Prostate gland (tissue), 2 donors: ENCODE results near the gene SIPA1L3. TPM values are rescaled to one million over a fixed set of nuclear protein-coding genes. Genes with fewer than 3 reads are reported as not detected.

Source experiments
- DNase-seq: peaks from one replicate; pipeline ENCODE4 v3.0.0-alpha.2; 2019; ENCODE audit warnings: low spot score
- H3K27ac ChIP-seq, 2 donors: fragments of 200-600 bp; sonication (generic); 2 replicates each; pipeline ENCODE4 v1.5.1; 2017 to 2019
- H3K27me3 ChIP-seq: fragments of 200-600 bp; sonication (generic); replicated peaks from 2 replicates; pipeline ENCODE4 v1.5.1; 2019; ENCODE audit not compliant: insufficient read depth
- H3K36me3 ChIP-seq, 2 donors: fragments of 200-600 bp; sonication (generic); 1 replicate in 1 of 2; 2 replicates in 1 of 2; pipeline versions ENCODE4 v1.5.1 to v1.8.1; 2017 to 2019
- H3K4me1 ChIP-seq: fragments of 200-600 bp; sonication (generic); replicated peaks from 2 replicates; pipeline ENCODE4 v1.5.1; 2019
- H3K4me3 ChIP-seq, 2 donors: fragments of 200-600 bp; sonication (generic); 2 replicates each; pipeline ENCODE4 v1.5.1; 2017 to 2019
- H3K9me3 ChIP-seq: fragments of 200-600 bp; sonication (generic); 2 replicates; pipeline ENCODE4 v1.5.1; 2017
- CTCF ChIP-seq, 4 experiments: fragments of 200-600 bp in 2 of 4; fragments of 450-650 bp in 2 of 4; sonication (generic) in 2 of 4; IDR thresholded peaks; 1 replicate in 3 of 4; 2 replicates in 1 of 4; pipeline ENCODE4 v1.5.1; 2016 to 2019; ENCODE audit warnings: antibody characterized with exemption in 4 of 4, mild to moderate bottlenecking in 2 of 4, moderate library complexity in 2 of 4
- POLR2A ChIP-seq: fragments of 450-650 bp; IDR thresholded peaks from one replicate; pipeline ENCODE4 v1.6.1; 2016; ENCODE audit warnings: antibody characterized with exemption, mild to moderate bottlenecking
- POLR2AphosphoS5 ChIP-seq: sonication (generic); formaldehyde crosslinking; IDR thresholded peaks from one replicate; pipeline ENCODE4 v1.6.1; 2017; ENCODE audit warnings: antibody characterized with exemption
- WGBS: methylation state at CpG from one replicate; pipeline ENCODE4 v1.1.5; 2018; 5-methylcytosine and 5-hydroxymethylcytosine counted together
- intact Hi-C: fragments of 100-400 bp; cut with DNase I; formaldehyde crosslinking; loops from one replicate; pipeline ENCODE4 v1.14.2; 2022
- total RNA-seq, 2 donors: library from RNA; depleted of rRNA; stranded (reverse); fragments of >200 nt; gene quantifications; one replicate each; pipeline ENCODE4 v1.1.0, GENCODE V29; 2016

SIPA1L3 gene
- total RNA-seq, 2 donors from 2014 or later, result 48.8 to 63.5 TPM

- Histone ChIP-seq H3K4me1 (no peaks in the 10 kb centered on the region), H3K36me3 (no peaks in the 10 kb centered on the region), H3K4me3 (peak overlapping the region in 1 of 2 donors; percentile 7), H3K27me3 (peaks cover 6% of the 10 kb centered on the region), H3K9me3 (no peaks in the 10 kb centered on the region), H3K27ac (peak overlapping the region; percentile 56 to 58)
- TF ChIP-seq CTCF (IDR thresholded peaks at IDR 0.05) (no peak), POLR2AphosphoS5 (peak; percentile 66)
- DNase-seq, result peak; percentile 30
- intact Hi-C loops, result no loop called here
- 1% methylated on average over 30 of the region's 30 CpGs for WGBS
Observed at GRCh38 chr19:38209671-38210457, 302.9 kb downstream of the SIPA1L3 start.

GRCh38 chr19:38210458-38210987, 303.5 kb downstream of the SIPA1L3 start:
- DNase-seq, result no peak
- H3K4me3 ChIP-seq, result no peak overlapping the region
- H3K27me3 ChIP-seq, result peaks cover 6% of the 10 kb centered on the region
- no peaks in the 10 kb centered on the region for H3K9me3 ChIP-seq
- no peaks in the 10 kb centered on the region for H3K4me1 ChIP-seq
- TF ChIP-seq POLR2AphosphoS5, result no peak
- no peak for TF ChIP-seq CTCF (IDR thresholded peaks at IDR 0.05)
- TF ChIP-seq POLR2A, result no peak
- intact Hi-C loops, result no loop called here
- H3K36me3 ChIP-seq, result no peaks in the 10 kb centered on the region
- WGBS, result 6% methylated on average over 19 of the region's 24 CpGs
- H3K27ac ChIP-seq, result peak overlapping the region; percentile 56 to 58

- no peaks in the 10 kb centered on the region for H3K9me3 ChIP-seq
- 6% methylated on average over 23 of the region's 27 CpGs for WGBS
- TF ChIP-seq CTCF (IDR thresholded peaks at IDR 0.05) (no peak), POLR2AphosphoS5 (no peak), POLR2A (no peak)
- no peaks in the 10 kb centered on the region for H3K36me3 ChIP-seq
- intact Hi-C loops, result no loop called here
- peak overlapping the region; percentile 35 to 56 for H3K27ac ChIP-seq
- no peaks in the 10 kb centered on the region for H3K4me1 ChIP-seq
- no peak for DNase-seq
- H3K4me3 ChIP-seq, result no peak overlapping the region
- H3K27me3 ChIP-seq, result peaks cover 6% of the 10 kb centered on the region
Observed at GRCh38 chr19:38211151-38211591, 304.2 kb downstream of the SIPA1L3 start.

GRCh38 chr19:38211766-38212165, 304.8 kb downstream of the SIPA1L3 start:
- intact Hi-C loops, result no loop called here
- 43% methylated on average over 15 of the region's 15 CpGs for WGBS
- no peak for TF ChIP-seq CTCF (IDR thresholded peaks at IDR 0.05)

GRCh38 chr19:38213469-38213868, 306.5 kb downstream of the SIPA1L3 start:
- no peaks in the 10 kb centered on the region for H3K4me1 ChIP-seq
- intact Hi-C loops, result no loop called here
- no peaks in the 10 kb centered on the region for H3K9me3 ChIP-seq
- no peak overlapping the region for H3K4me3 ChIP-seq
- peaks cover 6% of the 10 kb centered on the region for H3K27me3 ChIP-seq
- 87% methylated on average over 23 of the region's 23 CpGs for WGBS
- DNase-seq, result no peak
- no peak for TF ChIP-seq POLR2AphosphoS5
- TF ChIP-seq POLR2A, result no peak
- H3K27ac ChIP-seq, result no peak overlapping the region
- H3K36me3 ChIP-seq, result no peaks in the 10 kb centered on the region

More at GRCh38 chr19:38211766-38212165, 304.8 kb downstream of the SIPA1L3 start:
- Histone ChIP-seq H3K9me3 (no peaks in the 10 kb centered on the region), H3K36me3 (no peaks in the 10 kb centered on the region), H3K4me3 (no peak overlapping the region), H3K27me3 (peaks cover 6% of the 10 kb centered on the region), H3K27ac (no peak overlapping the region), H3K4me1 (no peaks in the 10 kb centered on the region)
- DNase-seq, result no peak
